Endothelial cell of umbilical vein (primary cell): ENCODE data around the gene SHISA5. TPM values are rescaled to one million over a fixed set of nuclear protein-coding genes. Genes with fewer than 3 reads are reported as not detected.

ENCODE experiments used
- BruUV-seq: library from RNA; stranded (reverse); fragments of 400-500 nt; replicated peaks from 2 replicates; lab custom pipeline; 2021; lab: Mats Ljungman, UMichigan
- CTCF ChIA-PET: fragments of 300-600, 350-600 bp; sonication (Branson Sonifier 250); formaldehyde crosslinking; loops from one replicate; lab custom pipeline; 2021; ENCODE audit warnings: antibody characterized with exemption, inconsistent platforms; lab: Charles Lee
- POLR2A ChIA-PET: fragments of 300-600, 350-600 bp; sonication (Branson Sonifier 250); formaldehyde crosslinking; loops from one replicate; lab custom pipeline; 2021; ENCODE audit warnings: antibody characterized with exemption, inconsistent platforms; lab: Charles Lee
- DNase-seq: peaks from one replicate; pipeline ENCODE4 v3.0.0-alpha.2; 2011; ENCODE audit warnings: low read depth, low spot score
- FAIRE-seq: peaks from 2 replicates; lab custom pipeline; 2011; peaks lifted over from hg19 to GRCh38; lab: Jason Lieb, UNC
- H2AFZ ChIP-seq: 2 replicates; pipeline ENCODE4 v1.6.0; 2012; ENCODE audit warnings: low read depth, low read length, control low read depth, inconsistent platforms
- H3K27ac ChIP-seq: 2 replicates; pipeline ENCODE4 v1.5.1; 2011; ENCODE audit warnings: low read depth, mild to moderate bottlenecking, control low read depth, low read length, moderate library complexity; ENCODE audit not compliant: insufficient read depth
- H3K27me3 ChIP-seq, 2 experiments: 2 replicates each; pipeline versions ENCODE4 v1.6.0 to v1.6.1; 2011; ENCODE audit warnings: low read length in 2 of 2, mixed read lengths in 1 of 2; ENCODE audit not compliant: control insufficient read depth in 2 of 2, insufficient read depth in 2 of 2
- H3K36me3 ChIP-seq, 2 experiments: 2 replicates in 1 of 2; 3 replicates in 1 of 2; pipeline ENCODE4 v1.5.1; 2011; ENCODE audit warnings: low read length in 2 of 2, mild to moderate bottlenecking in 1 of 2, moderate library complexity in 1 of 2; ENCODE audit not compliant: control insufficient read depth in 2 of 2, insufficient read depth in 2 of 2; ENCODE audit errors: extremely low read depth in 1 of 2
- H3K4me1 ChIP-seq: 3 replicates; pipeline ENCODE4 v1.5.1; 2011; ENCODE audit warnings: mild to moderate bottlenecking, low read length; ENCODE audit not compliant: control insufficient read depth, insufficient read depth; ENCODE audit errors: extremely low read depth
- H3K4me2 ChIP-seq: 2 replicates; pipeline ENCODE4 v1.6.1; 2011; ENCODE audit warnings: low read length, control low read depth, mixed read lengths; ENCODE audit not compliant: insufficient read depth
- H3K4me3 ChIP-seq, 3 experiments: fragments of 200-600 bp in 1 of 3; sonication (generic), shearing (Covaris generic) in 1 of 3; replicated peaks in 1 of 3; 2 replicates each; pipeline ENCODE4 v1.5.1; 2011 to 2016; ENCODE audit warnings: control low read depth in 3 of 3, low read length in 3 of 3, mild to moderate bottlenecking in 2 of 3, inconsistent platforms in 1 of 3, low read depth in 1 of 3, moderate library complexity in 1 of 3; ENCODE audit not compliant: insufficient read depth in 1 of 3
- H3K79me2 ChIP-seq: 2 replicates; pipeline ENCODE4 v1.6.0; 2012; ENCODE audit warnings: low read length, inconsistent platforms; ENCODE audit not compliant: control insufficient read depth, insufficient read depth
- H3K9ac ChIP-seq: replicated peaks from 2 replicates; pipeline ENCODE3; 2011; ENCODE audit warnings: low read length, control low read depth; ENCODE audit not compliant: insufficient read depth; ENCODE audit errors: extremely low read depth
- H3K9me1 ChIP-seq: replicated peaks from 3 replicates; pipeline ENCODE4 v1.6.0; 2011; ENCODE audit warnings: mild to moderate bottlenecking, low read length; ENCODE audit not compliant: control insufficient read depth, insufficient read depth; ENCODE audit errors: extremely low read depth
- H3K9me3 ChIP-seq: replicated peaks from 2 replicates; pipeline ENCODE4 v1.5.1; 2012; ENCODE audit warnings: low read length, inconsistent platforms; ENCODE audit not compliant: control insufficient read depth, insufficient read depth
- H4K20me1 ChIP-seq: replicated peaks from 2 replicates; pipeline ENCODE3; 2011; ENCODE audit warnings: mild to moderate bottlenecking, low read length; ENCODE audit not compliant: control insufficient read depth, insufficient read depth; ENCODE audit errors: extremely low read depth
- CTCF ChIP-seq, 2 donors: IDR thresholded peaks; 1 replicate in 1 of 2; 2 replicates in 1 of 2; pipeline ENCODE4 v1.5.1; 2011; ENCODE audit warnings: low read length in 2 of 2, mild to moderate bottlenecking in 2 of 2, moderate library complexity in 2 of 2, control low read depth in 1 of 2, inconsistent platforms in 1 of 2, low read depth in 1 of 2; ENCODE audit not compliant: insufficient read depth in 1 of 2; ENCODE audit errors: extremely low read depth in 1 of 2
- EZH2 ChIP-seq: IDR thresholded peaks from 2 replicates; pipeline ENCODE4 v1.6.1; 2012; ENCODE audit warnings: borderline replicate concordance, low read depth, mild to moderate bottlenecking, moderate library complexity, low read length, inconsistent platforms; ENCODE audit not compliant: severe bottlenecking
- FOS ChIP-seq: IDR thresholded peaks from 2 replicates; pipeline ENCODE4 v1.6.1; 2011; ENCODE audit warnings: mild to moderate bottlenecking, low read length, moderate library complexity, borderline replicate concordance; ENCODE audit not compliant: insufficient read depth
- GATA2 ChIP-seq: IDR thresholded peaks from 2 replicates; pipeline ENCODE4 v1.7.0; 2011; ENCODE audit warnings: low read depth, mild to moderate bottlenecking, moderate library complexity, mixed read lengths, low read length; ENCODE audit not compliant: insufficient read length, insufficient read depth
- JUN ChIP-seq: IDR thresholded peaks from 2 replicates; pipeline ENCODE4 v1.6.1; 2011; ENCODE audit warnings: borderline replicate concordance, low read depth; ENCODE audit not compliant: insufficient read length, insufficient read depth
- MAX ChIP-seq: IDR thresholded peaks from 2 replicates; pipeline ENCODE4 v1.6.1; 2011; ENCODE audit not compliant: insufficient read depth, insufficient read length
- MYC ChIP-seq: IDR thresholded peaks from one replicate; pipeline ENCODE4 v1.6.1; 2011; ENCODE audit warnings: mild to moderate bottlenecking, low read depth, low read length
- POLR2A ChIP-seq: IDR thresholded peaks from 2 replicates; pipeline ENCODE4 v1.6.1; 2012; ENCODE audit warnings: low read depth, mild to moderate bottlenecking, control low read depth, low read length
- POLR2AphosphoS5 ChIP-seq: IDR thresholded peaks from 2 replicates; pipeline ENCODE4 v1.6.1; 2012; ENCODE audit warnings: low read depth, mild to moderate bottlenecking, control low read depth, low read length, moderate library complexity; ENCODE audit not compliant: insufficient read depth
- dilution Hi-C: fragments of 300-500 bp; cut with MboI; formaldehyde crosslinking; loops from one replicate; pipeline ENCODE4 v1.15.0; 2019; ENCODE audit warnings: low sequenced_read_pairs; ENCODE audit not compliant: extremely low pct_ligation_motif_present
- intact Hi-C: fragments of 100-400 bp; cut with micrococcal nuclease; formaldehyde crosslinking; loops from one replicate; pipeline ENCODE4 v1.10.0; 2022
- polyA plus RNA-seq, 4 experiments: library from polyadenylated mRNA; depleted of rRNA in 3 of 4; stranded (reverse) in 3 of 4; unstranded in 1 of 4; fragments of >200 nt; gene quantifications; 2 replicates each; pipeline versions ENCODE4 v1.2.1 to v1.2.3, GENCODE V29; 2011 to 2012; ENCODE audit warnings: missing spikeins in 1 of 4
- total RNA-seq: library from RNA; stranded (reverse); gene quantifications from 2 replicates; pipeline ENCODE4 v1.2.3, GENCODE V29; 2021

Gene SHISA5
- total and polyA plus RNA-seq, 2 donors (not counting 3 experiments of a cell fraction or from before 2014, with no cell fraction given), result 205 to 320 TPM

- intact Hi-C loops, result no loop called here
- H3K9ac ChIP-seq, result no peak overlapping the region
- BruUV-seq, result no TSS peak
Measured at GRCh38 chr3:48431224-48432029, 72.5 kb downstream of the SHISA5 start.

More at GRCh38 chr3:48431224-48432029, 72.5 kb downstream of the SHISA5 start:
- H3K4me2 ChIP-seq, result no peak overlapping the region
- no peak overlapping the region for H3K27ac ChIP-seq
- no peak for FAIRE-seq
- POLR2A ChIA-PET, result no interaction called here
- DNase-seq, result no peak
- dilution Hi-C loops, result no loop called here
- H3K36me3 ChIP-seq, result peaks cover 0 to 9% of the 10 kb centered on the region in 2 experiments
- H3K79me2 ChIP-seq, result no peaks in the 10 kb centered on the region
- H3K4me3 ChIP-seq, result no peak overlapping the region
- peaks cover 14% of the 10 kb centered on the region for H3K4me1 ChIP-seq
- CTCF ChIA-PET, result interaction anchor here (1.0 to 10.4 kb wide), 4 partner anchors 9 to 237 kb away, joined by 3 to 723 read pairs (median 49); no protein-coding TSS in a partner anchor
- H3K27me3 ChIP-seq, result no peaks in the 10 kb centered on the region
- no peaks in the 10 kb centered on the region for H3K9me1 ChIP-seq
- no peaks in the 10 kb centered on the region for H3K9me3 ChIP-seq
- TF ChIP-seq MYC (no peak), GATA2 (no peak), CTCF (IDR thresholded peaks at IDR 0.05; ENCODE audit: extremely low read depth in 1 of 2, insufficient read depth in 1 of 2, low read depth in 1 of 2, low read length in 2 of 2) (no peak), POLR2AphosphoS5 (no peak), JUN (no peak), MAX (no peak), FOS (no peak), EZH2 (no peak), POLR2A (no peak)
- no peak overlapping the region for H2AFZ ChIP-seq
- no peaks in the 10 kb centered on the region for H4K20me1 ChIP-seq
